Stromal cell of bone marrow (primary cell): ENCODE data around the gene C10orf90.

Experiments
- DNase-seq: peaks from one replicate; pipeline ENCODE4 v3.0.0-alpha.2; 2012; ENCODE audit warnings: low read depth

C10orf90 gene

DNA sequence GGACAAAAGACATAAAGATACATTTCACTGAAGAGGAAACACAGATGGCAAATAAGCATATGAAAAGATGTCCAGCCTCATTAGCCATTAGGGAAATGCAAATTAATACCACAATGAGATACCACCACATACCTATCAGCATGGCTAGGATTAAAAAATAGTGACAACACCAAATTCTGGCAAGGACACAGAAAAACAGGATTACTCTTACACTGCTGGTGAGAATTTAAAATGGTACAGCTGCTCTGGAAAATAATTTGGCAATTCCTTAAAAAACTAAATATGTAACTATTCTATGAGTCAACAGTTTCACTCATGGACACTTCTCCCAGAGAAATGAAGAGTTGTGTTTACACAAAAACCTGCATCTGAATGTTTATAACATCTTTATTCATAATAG lies 121.1 kb downstream of the C10orf90 start:
- DNase-seq: no peak

DNA sequence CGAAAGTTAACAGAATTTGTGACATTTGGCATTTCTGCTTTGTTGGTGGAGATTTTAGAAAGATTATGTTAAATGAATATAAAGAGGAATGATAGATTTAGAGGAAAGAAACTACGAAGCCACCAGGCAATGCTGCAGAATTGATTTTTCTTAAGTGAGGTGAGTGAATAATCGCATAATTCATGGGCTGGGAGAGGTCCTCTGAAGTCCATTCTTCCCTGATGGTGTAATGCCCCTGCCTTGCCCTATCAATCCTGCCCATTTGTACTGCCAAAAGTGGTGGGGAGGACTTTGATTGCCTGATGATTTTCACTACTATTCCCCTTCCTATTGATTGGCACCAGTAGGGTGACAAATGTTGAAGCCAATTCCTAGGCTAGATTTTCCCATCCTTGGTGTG lies 125.9 kb downstream of the C10orf90 start:
- no peak for DNase-seq

GRCh38 chr10:126538439-126539135 lies 131.9 kb downstream of the C10orf90 start:
- DNase-seq: no peak

- no peak for DNase-seq
These were observed 133.8 kb downstream of the C10orf90 start for GRCh38 chr10:126536656-126537055.

- DNase-seq: no peak
These were observed 134.3 kb downstream of the C10orf90 start for GRCh38 chr10:126536148-126536547.

DNA sequence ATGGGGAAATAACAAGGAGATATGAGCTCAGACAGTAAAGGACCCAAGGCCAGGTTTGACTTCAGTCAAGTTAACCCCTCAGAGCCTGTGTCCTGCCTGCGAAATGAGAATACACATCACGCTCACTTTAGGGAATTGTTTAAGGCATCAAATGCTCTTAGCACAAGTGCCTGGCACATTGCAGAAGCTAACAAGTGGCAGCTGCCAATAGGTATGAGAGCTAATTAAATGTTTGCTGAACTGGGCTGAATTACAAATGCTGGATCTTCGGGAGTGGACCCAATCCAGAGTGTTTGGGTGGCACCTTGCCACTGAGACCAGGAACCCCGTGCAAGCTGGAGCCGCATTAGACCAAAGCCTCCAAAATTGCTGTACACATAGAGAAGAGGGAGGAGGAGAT lies 136.8 kb downstream of the C10orf90 start:
- no peak for DNase-seq

DNA sequence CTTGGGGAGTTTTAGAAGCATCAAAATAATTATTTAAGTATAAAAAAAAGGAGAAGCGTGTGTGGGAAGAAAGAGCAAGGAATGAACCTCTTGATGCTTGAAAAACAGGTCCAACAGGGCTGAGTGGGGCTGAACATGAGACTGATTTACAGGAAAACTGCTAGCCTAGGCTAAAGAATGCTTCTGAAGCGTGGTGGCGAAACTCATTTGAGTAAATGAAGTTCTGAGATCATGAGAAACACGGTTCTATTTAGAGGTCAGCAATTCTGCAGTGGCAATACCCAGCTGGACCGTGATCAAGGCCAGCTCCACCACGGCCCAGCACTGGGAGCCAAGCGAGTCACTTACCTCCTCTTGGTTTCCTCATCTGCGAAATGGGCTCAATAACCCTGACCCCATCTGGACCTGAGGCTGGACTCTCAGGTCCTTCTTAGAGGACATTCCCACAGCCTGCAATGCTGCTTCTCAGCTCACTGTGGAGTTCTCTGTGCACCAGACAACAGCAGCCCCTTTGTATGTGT lies 142.1 kb downstream of the C10orf90 start:
- no peak for DNase-seq

- no peak for DNase-seq
These were observed 142.7 kb downstream of the C10orf90 start for GRCh38 chr10:126527645-126528314.

GRCh38 chr10:126525326-126525725 lies 145.2 kb downstream of the C10orf90 start:
- DNase-seq: no peak

GRCh38 chr10:126524526-126524925 lies 146.0 kb downstream of the C10orf90 start:
- no peak for DNase-seq

- no peak for DNase-seq
These were observed 147.4 kb downstream of the C10orf90 start for GRCh38 chr10:126523071-126523470.

DNA sequence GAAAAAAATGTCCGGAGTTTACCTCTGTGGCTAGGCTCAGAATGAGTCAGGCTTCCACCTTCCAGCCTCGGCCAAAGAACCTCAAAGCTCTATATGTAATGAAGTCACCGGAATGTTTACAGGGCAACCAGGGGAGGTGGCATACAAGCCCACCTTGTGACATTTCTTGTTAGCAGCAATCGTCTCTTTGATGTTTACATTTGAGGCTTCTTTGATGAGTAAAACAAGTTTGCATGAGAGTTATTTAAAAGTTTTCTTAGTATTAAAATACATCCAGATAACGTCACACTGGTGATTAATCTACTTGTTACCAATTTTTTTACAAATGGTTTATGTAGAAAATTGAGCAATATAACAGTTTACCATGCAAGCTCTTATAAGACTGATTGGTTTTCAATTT lies 149.1 kb downstream of the C10orf90 start:
- no peak for DNase-seq

DNA sequence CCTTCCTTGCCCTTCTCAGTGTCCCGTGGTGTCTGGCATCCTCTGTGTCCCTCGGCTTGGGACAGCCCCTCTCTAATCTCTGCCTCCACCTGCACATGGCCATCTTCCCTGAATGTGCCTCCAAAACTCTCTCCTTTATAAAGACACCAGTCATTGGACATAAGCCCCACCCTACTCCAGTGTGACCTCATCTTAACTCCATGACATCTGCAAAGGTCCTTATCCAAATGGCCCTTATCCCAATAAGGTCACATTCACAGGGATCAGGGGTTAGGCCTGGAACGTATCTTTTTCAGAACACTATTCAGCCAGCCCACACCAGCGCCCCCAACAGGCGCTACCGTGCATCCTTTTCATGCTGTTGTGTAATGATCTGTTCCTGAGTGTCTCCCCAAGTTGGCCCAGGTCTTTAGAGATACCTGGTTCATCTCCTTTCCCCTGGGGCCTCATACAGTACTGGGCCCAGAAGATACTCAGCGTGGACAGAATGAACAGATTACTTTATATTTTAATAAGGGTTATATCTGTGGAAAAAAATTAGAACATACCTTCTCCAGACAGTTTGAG lies 149.7 kb downstream of the C10orf90 start:
- no peak for DNase-seq

DNA sequence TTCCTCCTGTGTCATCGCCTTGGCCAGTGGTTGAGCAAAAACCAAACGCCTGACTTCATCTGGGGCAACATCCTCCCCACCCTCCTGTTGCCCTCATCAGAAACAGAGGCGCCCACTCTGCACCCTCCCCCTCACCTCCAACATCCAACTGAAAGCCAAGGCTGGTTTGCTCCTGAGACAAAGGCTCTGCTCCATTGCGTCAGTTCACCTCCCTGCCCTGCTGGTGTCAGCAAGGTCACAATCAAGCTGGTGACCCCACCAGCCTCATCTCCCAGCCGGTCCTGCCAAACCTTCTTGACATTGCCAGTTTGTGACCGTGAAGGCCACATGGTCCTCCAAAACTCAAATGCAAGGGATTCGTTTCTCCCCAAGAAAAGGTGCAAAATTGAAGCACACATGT lies 150.5 kb downstream of the C10orf90 start:
- no peak for DNase-seq

DNA sequence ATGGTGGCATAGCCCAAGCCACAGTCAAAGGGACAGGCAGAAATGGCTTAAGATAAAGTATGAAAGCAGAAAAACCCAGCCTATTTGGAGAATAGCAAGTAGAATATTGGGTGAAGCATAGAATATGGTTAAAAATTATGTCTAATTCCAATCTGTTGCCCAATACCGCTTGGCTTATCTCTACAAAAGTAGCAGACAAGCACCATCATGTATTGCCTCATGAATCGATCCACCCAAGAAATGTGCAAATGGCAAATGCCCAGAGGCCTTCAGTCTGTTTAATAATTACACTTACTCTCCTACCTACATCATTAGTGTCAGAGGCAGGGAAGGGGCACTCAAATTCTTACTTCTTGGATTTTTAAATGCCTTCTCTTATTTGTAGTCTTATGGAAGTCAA lies 151.3 kb downstream of the C10orf90 start:
- DNase-seq: no peak

DNA sequence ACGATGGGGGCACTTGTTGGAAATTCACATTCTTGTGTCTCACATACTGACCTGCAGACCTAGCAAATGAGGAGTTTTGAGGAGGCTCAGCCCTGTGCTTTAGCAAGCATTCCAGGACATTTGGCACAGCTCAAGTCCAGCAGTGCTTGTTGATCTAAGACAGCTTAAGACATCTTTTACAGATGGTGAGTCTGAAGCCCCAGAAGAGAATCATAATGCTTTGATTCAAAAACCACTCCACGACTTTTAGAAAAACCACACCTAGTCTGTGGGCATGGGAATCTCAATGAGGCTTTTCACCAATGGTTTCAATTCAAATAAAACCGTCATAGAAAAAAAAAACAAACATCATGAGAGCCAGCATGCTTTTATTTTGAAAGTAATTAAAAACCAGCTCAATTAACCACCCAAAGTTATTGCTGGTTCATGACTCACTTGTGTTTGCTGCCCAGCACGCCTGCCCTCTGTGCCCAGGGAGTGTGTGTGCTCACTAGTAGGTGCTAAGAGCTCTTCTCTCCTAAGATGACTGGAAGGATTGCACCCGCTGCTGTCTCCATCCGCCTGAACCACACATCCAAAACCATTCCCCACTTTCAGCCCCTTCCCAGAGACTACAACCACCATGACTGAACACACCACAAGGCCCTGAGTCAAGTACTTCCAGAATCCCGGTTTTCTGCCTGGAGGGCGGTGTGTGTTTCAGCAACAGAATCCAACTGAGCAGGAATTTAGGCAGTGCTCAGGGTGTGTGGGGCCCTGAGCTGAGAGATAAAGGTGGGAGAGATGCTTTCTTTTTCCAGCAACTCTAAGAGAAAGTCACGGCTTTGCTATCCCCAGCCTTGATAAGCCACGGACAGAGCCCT lies 152.0 kb downstream of the C10orf90 start:
- DNase-seq: no peak

DNA sequence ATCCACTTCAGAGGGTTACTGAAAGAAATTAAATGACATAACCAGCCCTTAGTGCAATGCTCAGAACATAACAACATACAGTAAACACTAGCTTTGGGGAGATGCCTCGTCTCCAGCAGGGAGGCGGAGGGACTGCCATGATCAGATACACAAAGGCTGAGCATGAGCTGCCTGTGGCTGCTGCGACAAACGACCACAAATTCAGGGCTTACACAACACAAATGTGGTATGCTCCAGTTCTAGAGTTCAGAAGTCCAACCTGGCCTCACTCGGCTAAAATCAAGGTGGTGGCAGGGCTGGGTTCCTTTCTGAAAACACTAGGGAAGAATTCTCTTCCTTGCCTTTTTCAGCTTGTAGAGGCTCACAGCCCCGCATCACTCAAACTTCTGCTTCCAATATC lies 154.0 kb downstream of the C10orf90 start:
- no peak for DNase-seq

- no peak for DNase-seq
These were observed 158.5 kb downstream of the C10orf90 start for GRCh38 chr10:126511917-126512479.

DNA sequence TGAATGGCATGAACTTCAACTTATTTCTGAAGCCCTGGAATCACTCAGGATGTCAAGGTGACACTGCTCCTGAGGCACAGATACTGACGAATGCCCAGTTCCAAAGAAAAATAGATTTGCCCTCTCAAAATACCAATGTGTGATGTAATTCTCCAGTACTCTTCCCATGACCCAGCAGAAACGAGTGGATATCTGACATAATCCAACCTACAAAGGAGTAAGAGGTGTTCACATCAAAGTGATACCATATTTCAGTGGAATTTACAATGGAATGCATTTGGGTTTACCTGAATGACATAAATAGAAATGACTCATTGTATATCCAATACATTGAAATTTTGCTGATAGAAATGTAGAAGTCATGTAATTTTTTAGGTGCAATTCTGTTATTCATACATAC lies 161.3 kb downstream of the C10orf90 start:
- no peak for DNase-seq

DNA sequence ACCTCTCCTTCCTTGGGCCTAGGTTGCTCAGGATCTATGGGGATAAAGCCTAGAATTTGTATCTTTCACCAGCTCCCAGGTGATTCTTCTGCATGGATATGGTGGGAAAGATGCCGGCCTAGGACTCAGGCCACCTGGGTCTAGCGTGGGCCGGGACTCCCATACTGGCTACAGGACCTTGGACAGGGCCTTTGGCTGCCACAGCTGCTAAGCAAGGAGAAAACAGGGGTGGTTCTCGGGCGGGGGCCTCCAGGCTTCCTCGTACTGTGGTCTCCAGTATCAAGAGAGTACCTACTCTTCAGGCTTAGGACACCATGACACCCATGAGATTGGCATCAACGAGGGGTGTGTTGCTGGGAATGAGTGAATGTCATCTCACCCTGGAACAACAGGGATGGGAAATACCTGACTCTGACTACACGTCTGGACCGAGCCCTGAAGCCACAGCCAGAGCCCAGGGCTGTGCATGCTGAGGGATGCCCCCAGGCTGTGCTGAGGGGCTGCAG lies 161.9 kb downstream of the C10orf90 start:
- no peak for DNase-seq

- no peak for DNase-seq
These were observed 165.8 kb downstream of the C10orf90 start for GRCh38 chr10:126504761-126505112.
